A549 treated with ZK216348 at 1 μM for 4 hours (cell line): ENCODE results near the gene CENPVL1. TPM values are rescaled to one million over a fixed set of nuclear protein-coding genes. Genes with fewer than 3 reads are reported as not detected.

Experiments used
- total RNA-seq: library from RNA; stranded (reverse); fragments of 200-300 nt; extraction: Qiagen RNA extraction; gene quantifications from 5 replicates; pipeline ENCODE4 v1.2.3, GENCODE V29; 2022; ENCODE audit warnings: low read depth

Gene CENPVL1
- not detected in 5 replicates for total RNA-seq

GRCh38 chrX:51710277-51711164 lies at the start of gene CENPVL1:
TSS of gene CENPVL1 (plus strand) at chrX:51710512. CDS start at chrX:51710512, 0 bp downstream.

GRCh38 chrX:51682720-51683062 lies 27.6 kb upstream of the CENPVL1 start, which contains the start of gene CENPVL2:
TSS of gene CENPVL2 (minus strand) at chrX:51682831. CDS start at chrX:51682831, 0 bp downstream.

GRCh38 chrX:51743179-51743957 lies 33.1 kb downstream of the CENPVL1 start, which contains the start of gene GSPT2:
TSS of gene GSPT2 (plus strand) at chrX:51743442. CDS start at chrX:51743627, 185 bp downstream.

Other genes starting within 250 kb of the CENPVL1 start
- gene NUDT11, start 213.9 kb upstream of the CENPVL1 start, total RNA-seq = 1.8 to 3.5 TPM (median 2.8 TPM) in 5 replicates
- gene CENPVL3, start 91.6 kb upstream of the CENPVL1 start, total RNA-seq = 0.09 to 0.45 TPM (median 0.15 TPM) in 5 replicates
- gene CENPVL2, start 27.7 kb upstream of the CENPVL1 start, total RNA-seq = not detected in 5 replicates
- 7.2 to 10.5 TPM (median 9.2 TPM) in 5 replicates for gene GSPT2, start 32.9 kb downstream of the CENPVL1 start, total RNA-seq
- gene MAGED1, start 183.1 kb downstream of the CENPVL1 start, total RNA-seq = 66.7 to 87.1 TPM (median 78.7 TPM) in 5 replicates